Right lobe of liver (tissue), 4 donors: ENCODE data around the gene LPIN2.

Experiments used
- CTCF ChIP-seq, 4 donors: fragments of 200-600 bp in 3 of 4; fragments of 450-650 bp in 1 of 4; IDR thresholded peaks; one replicate each; pipeline versions ENCODE4 v1.5.1 to v1.8.0; 2016 to 2022; ENCODE audit warnings: antibody characterized with exemption in 4 of 4, mild to moderate bottlenecking in 2 of 4
- POLR2A ChIP-seq: fragments of 450-650 bp; IDR thresholded peaks from one replicate; pipeline ENCODE4 v1.6.1; 2017; ENCODE audit warnings: antibody characterized with exemption, mild to moderate bottlenecking
- donor health status: DM: no; HTN: no; CAD: no.
- donor health status: DM: no; HTN: no; CAD: no.
- donor health status: DM: no; HTN: yes; CAD: no.

GRCh38 chr18:2990956-2991640, 21.8 kb downstream of the LPIN2 start:
- TF ChIP-seq CTCF (IDR thresholded peaks at IDR 0.05): no peak
- no peak for TF ChIP-seq POLR2A
